Ishikawa (cell line): ENCODE data around the gene SPAG9.

Experiments
- CEBPB ChIP-seq: IDR thresholded peaks from 2 replicates; pipeline ENCODE4 v1.6.1; 2012
- CREB1 ChIP-seq: IDR thresholded peaks from 2 replicates; pipeline ENCODE4 v1.6.1; 2012; ENCODE audit warnings: low read depth
- EGR1 ChIP-seq: IDR thresholded peaks from 2 replicates; pipeline ENCODE4 v1.6.1; 2012
- EP300 ChIP-seq: IDR thresholded peaks from 2 replicates; pipeline ENCODE4 v1.6.1; 2012; ENCODE audit warnings: borderline replicate concordance
- FOXM1 ChIP-seq: IDR thresholded peaks from 2 replicates; pipeline ENCODE4 v1.6.1; 2012; ENCODE audit warnings: low read depth, borderline replicate concordance
- MAX ChIP-seq: IDR thresholded peaks from 2 replicates; pipeline ENCODE4 v1.6.1; 2012
- NFIC ChIP-seq: IDR thresholded peaks from 2 replicates; pipeline ENCODE4 v1.6.1; 2012
- RAD21 ChIP-seq: IDR thresholded peaks from 2 replicates; pipeline ENCODE4 v1.6.1; 2012; ENCODE audit warnings: low read depth
- REST ChIP-seq: IDR thresholded peaks from 2 replicates; pipeline ENCODE4 v1.6.1; 2012; ENCODE audit warnings: low read depth, mild to moderate bottlenecking
- TAF1 ChIP-seq: IDR thresholded peaks from 2 replicates; pipeline ENCODE4 v1.6.1; 2012; ENCODE audit warnings: low read depth, mild to moderate bottlenecking
- TCF12 ChIP-seq: IDR thresholded peaks from 2 replicates; pipeline ENCODE4 v1.6.1; 2012; ENCODE audit warnings: low read depth
- TEAD4 ChIP-seq: IDR thresholded peaks from 2 replicates; pipeline ENCODE4 v1.6.1; 2012
- USF1 ChIP-seq: IDR thresholded peaks from 2 replicates; pipeline ENCODE4 v1.6.1; 2012
- YY1 ChIP-seq: IDR thresholded peaks from 2 replicates; pipeline ENCODE4 v1.6.1; 2012; ENCODE audit warnings: low read depth
- ZBTB7A ChIP-seq: IDR thresholded peaks from 2 replicates; pipeline ENCODE4 v1.6.1; 2012; ENCODE audit warnings: low read depth

SPAG9 gene

GRCh38 chr17:50944054-50944901, 176.4 kb downstream of the SPAG9 start:
- TF ChIP-seq REST, result no peak
- peak; percentile 82 for TF ChIP-seq NFIC
- peak; percentile 79 for TF ChIP-seq TEAD4
- TF ChIP-seq FOXM1, result peak; percentile 59; the same call in 1 of the 2 replicates
- peak; percentile 4; the same call in 1 of the 2 replicates for TF ChIP-seq RAD21
- TF ChIP-seq EGR1, result peak; percentile 86
- TF ChIP-seq TAF1, result no peak
- peak; percentile 89 for TF ChIP-seq EP300
- peak; percentile 92 for TF ChIP-seq TCF12
- peak; percentile 82 for TF ChIP-seq MAX
- peak; percentile 37; the same call in 1 of the 2 replicates for TF ChIP-seq CEBPB
- no peak for TF ChIP-seq CREB1
- TF ChIP-seq YY1, result peak; percentile 53

- TF ChIP-seq EP300, result no peak
- no peak for TF ChIP-seq CEBPB
- TF ChIP-seq YY1, result no peak
- no peak for TF ChIP-seq USF1
- TF ChIP-seq TCF12, result no peak
- TF ChIP-seq ZBTB7A, result no peak; the same call in 1 of the 2 replicates
- TF ChIP-seq CREB1, result no peak
- TF ChIP-seq EGR1, result no peak
- TF ChIP-seq FOXM1, result no peak
- no peak for TF ChIP-seq RAD21
- no peak for TF ChIP-seq REST
- no peak for TF ChIP-seq NFIC
- no peak for TF ChIP-seq TEAD4
- TF ChIP-seq TAF1, result no peak
- no peak for TF ChIP-seq MAX
Measured at GRCh38 chr17:50943575-50943933, 177.1 kb downstream of the SPAG9 start.

- TF ChIP-seq ZBTB7A (no peak), CEBPB (no peak), CREB1 (no peak), REST (no peak), EP300 (no peak), USF1 (no peak), RAD21 (no peak), MAX (no peak), TEAD4 (no peak), TCF12 (no peak)
Measured at GRCh38 chr17:50939795-50940684, 180.6 kb downstream of the SPAG9 start.
